Subcutaneous adipose tissue (tissue), 4 donors: ENCODE results near the gene CES4A. TPM values are rescaled to one million over a fixed set of nuclear protein-coding genes. Genes with fewer than 3 reads are reported as not detected.

ENCODE experiments used
- CTCF ChIP-seq: fragments of 450-650 bp; IDR thresholded peaks from one replicate; pipeline ENCODE4 v1.5.1; 2016; ENCODE audit warnings: low read depth, mild to moderate bottlenecking, control low read depth, antibody characterized with exemption, moderate library complexity
- total RNA-seq, 4 donors: library from RNA; depleted of rRNA; stranded (reverse); fragments of >200 nt; gene quantifications; one replicate each; pipeline ENCODE4 v1.1.0, GENCODE V29; 2016

The CES4A gene
- total RNA-seq, 4 donors from 2014 or later = 5.4 to 25.2 (median 6.6) TPM

- no peak for TF ChIP-seq CTCF
These were observed 40.4 kb downstream of the CES4A start, which contains the start of gene CBFB for GRCh38 chr16:67028696-67029253. Gene CBFB (plus strand): TSS chr16:67029149. CDS start chr16:67029408, 259 bp downstream.

- TF ChIP-seq CTCF = no peak
These were observed 41.1 kb downstream of the CES4A start for GRCh38 chr16:67029254-67030096.

- no peak for TF ChIP-seq CTCF
These were observed 42.0 kb downstream of the CES4A start for GRCh38 chr16:67030221-67030962.

- no peak for TF ChIP-seq CTCF
These were observed 46.1 kb downstream of the CES4A start for GRCh38 chr16:67034487-67034886.

- TF ChIP-seq CTCF = no peak
These were observed 47.0 kb downstream of the CES4A start for GRCh38 chr16:67035364-67035763.

- no peak for TF ChIP-seq CTCF
These were observed 47.9 kb downstream of the CES4A start for GRCh38 chr16:67036323-67036741.
